8988T (cell line): ENCODE measurements around the gene ANK2.
"Not testable (repeated sequence)": the region's sequence is repeated elsewhere in the genome, so short reads cannot be mapped to it uniquely, and the experiment has no call there.

Experiments
- DNase-seq: peaks from one replicate; pipeline ENCODE4 v3.0.0; 2011

Gene ANK2

GRCh38 chr4:113052379-113052951, 3.0 kb downstream of the ANK2 start:
- DNase-seq: no peak

GRCh38 chr4:113053883-113054282, 4.4 kb downstream of the ANK2 start:
- DNase-seq: no peak

- DNase-seq: no peak
These were observed 6.9 kb downstream of the ANK2 start for GRCh38 chr4:113056318-113056717.

- no peak for DNase-seq
These were observed 8.4 kb downstream of the ANK2 start for GRCh38 chr4:113057891-113058290.

GRCh38 chr4:113059449-113060182, 10.2 kb downstream of the ANK2 start:
- DNase-seq: no peak

GRCh38 chr4:113060853-113061252, 11.4 kb downstream of the ANK2 start:
- no peak for DNase-seq

- no peak for DNase-seq
These were observed 14.8 kb downstream of the ANK2 start for GRCh38 chr4:113064244-113064643.

- no peak for DNase-seq
These were observed 16.2 kb downstream of the ANK2 start for GRCh38 chr4:113065629-113066028.

- not testable (repeated sequence) for DNase-seq
These were observed 19.3 kb downstream of the ANK2 start for GRCh38 chr4:113068771-113069170.

- DNase-seq: no peak
These were observed 19.9 kb downstream of the ANK2 start for GRCh38 chr4:113069212-113069892.

GRCh38 chr4:113070755-113071154, 21.3 kb downstream of the ANK2 start:
- DNase-seq: no peak

- DNase-seq: no peak
These were observed 21.8 kb downstream of the ANK2 start for GRCh38 chr4:113071274-113071673.

GRCh38 chr4:113071805-113072204, 22.4 kb downstream of the ANK2 start:
- no peak for DNase-seq

GRCh38 chr4:113073451-113074005, 24.1 kb downstream of the ANK2 start:
- DNase-seq: no peak

- no peak for DNase-seq
These were observed 28.1 kb downstream of the ANK2 start for GRCh38 chr4:113077575-113077974.

- DNase-seq: no peak
These were observed 28.6 kb downstream of the ANK2 start for GRCh38 chr4:113078066-113078465.

GRCh38 chr4:113080050-113080449, 30.6 kb downstream of the ANK2 start:
- no peak for DNase-seq

- DNase-seq: no peak
These were observed 31.2 kb downstream of the ANK2 start for GRCh38 chr4:113080624-113081023.

GRCh38 chr4:113083346-113083745, 33.9 kb downstream of the ANK2 start:
- no peak for DNase-seq

- DNase-seq: no peak
These were observed 36.8 kb downstream of the ANK2 start for GRCh38 chr4:113086172-113086695.

GRCh38 chr4:113088050-113088449, 38.6 kb downstream of the ANK2 start:
- DNase-seq: no peak

- DNase-seq: no peak
These were observed 41.5 kb downstream of the ANK2 start for GRCh38 chr4:113090954-113091353.

GRCh38 chr4:113094331-113094730, 44.9 kb downstream of the ANK2 start:
- DNase-seq: no peak

GRCh38 chr4:113094802-113095201, 45.3 kb downstream of the ANK2 start:
- DNase-seq: no peak
